ENCODE measurements around the gene FAAH.

FAAH gene

DNA sequence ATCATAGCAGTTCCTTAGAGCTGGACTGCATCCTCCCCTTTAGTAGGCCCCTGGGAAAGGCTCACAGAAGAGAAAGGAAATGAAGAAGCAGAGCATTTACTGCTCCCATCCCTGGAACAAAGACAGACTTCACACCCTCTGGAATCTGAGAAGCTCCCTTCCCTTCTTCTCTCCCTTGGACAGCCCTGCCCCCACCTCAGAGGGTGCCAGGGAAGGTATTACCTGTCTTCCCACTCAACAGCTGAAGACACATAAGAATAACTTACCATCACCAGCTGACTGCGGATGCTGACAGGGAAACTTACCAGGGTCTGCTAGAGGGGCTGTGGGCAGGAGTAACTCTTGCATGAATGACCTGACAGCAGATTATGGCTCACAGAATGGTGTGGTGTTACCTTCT lies 14.1 kb upstream of the FAAH start:
- ATAC-seq (no peak), DNase-seq (no peak)
- no peak overlapping the region for H3K4me3 Mint-ChIP-seq
- no peak overlapping the region for H3K27ac Mint-ChIP-seq
- H3K9me3 Mint-ChIP-seq: peaks cover 5% of the 10 kb centered on the region
- H3K36me3 Mint-ChIP-seq (ENCODE audit: low read depth): peaks cover 8% of the 10 kb centered on the region
- H3K27me3 Mint-ChIP-seq: no peaks in the 10 kb centered on the region
- no peaks in the 10 kb centered on the region for H3K4me1 Mint-ChIP-seq

DNA sequence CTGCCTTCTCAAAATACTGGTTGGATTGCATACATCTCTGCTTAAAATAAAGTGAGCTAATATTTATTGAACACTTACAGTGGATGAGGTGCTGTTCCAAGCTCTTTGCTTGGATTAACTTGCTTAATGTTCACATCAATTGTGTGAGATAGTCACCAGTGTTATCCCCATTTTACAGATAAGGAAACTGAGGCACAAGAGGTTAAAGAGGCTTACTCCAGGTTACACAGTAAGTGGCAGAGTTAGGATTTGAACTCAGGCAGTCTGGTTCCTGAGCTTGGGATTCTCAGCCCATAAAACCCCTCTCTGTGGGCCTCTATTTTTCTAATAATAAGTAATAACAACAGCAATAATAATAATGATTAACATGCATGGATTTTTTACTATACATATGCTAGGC lies 13.6 kb upstream of the FAAH start:
- Mint-ChIP-seq H3K4me1 (no peaks in the 10 kb centered on the region), H3K36me3 (ENCODE audit: low read depth) (peaks cover 11% of the 10 kb centered on the region), H3K4me3 (no peak overlapping the region), H3K9me3 (peaks cover 7% of the 10 kb centered on the region), H3K27me3 (no peaks in the 10 kb centered on the region), H3K27ac (no peak overlapping the region)
- ATAC-seq (no peak), DNase-seq (no peak)

DNA sequence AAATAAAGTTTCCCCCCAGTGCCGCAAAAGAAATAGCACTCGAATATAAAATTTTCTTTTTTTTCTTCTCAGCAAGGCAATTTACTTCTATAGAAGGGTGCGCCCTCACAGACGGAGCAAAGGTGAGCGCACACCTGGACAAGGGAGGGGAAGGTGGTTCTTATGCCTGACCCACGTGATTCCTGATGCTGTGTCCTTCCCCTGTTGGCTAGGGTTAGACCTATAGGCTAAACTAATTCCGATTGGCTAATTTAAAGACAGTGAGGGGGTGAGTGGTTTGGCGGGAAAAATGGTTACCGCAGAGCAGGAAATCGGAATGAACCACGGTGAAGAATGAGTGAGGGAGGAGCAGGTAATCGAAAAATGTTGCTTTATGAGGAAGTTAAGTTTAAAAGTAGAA lies 607 bp upstream of the FAAH start:
- Mint-ChIP-seq H3K27ac (no peak overlapping the region), H3K36me3 (ENCODE audit: low read depth) (peaks cover 17% of the 10 kb centered on the region), H3K4me1 (peaks cover 9% of the 10 kb centered on the region), H3K27me3 (peaks cover 28% of the 10 kb centered on the region), H3K9me3 (peaks cover 5% of the 10 kb centered on the region), H3K4me3 (peak overlapping the region; percentile 54)
- ATAC-seq (no peak), DNase-seq (no peak)

DNA sequence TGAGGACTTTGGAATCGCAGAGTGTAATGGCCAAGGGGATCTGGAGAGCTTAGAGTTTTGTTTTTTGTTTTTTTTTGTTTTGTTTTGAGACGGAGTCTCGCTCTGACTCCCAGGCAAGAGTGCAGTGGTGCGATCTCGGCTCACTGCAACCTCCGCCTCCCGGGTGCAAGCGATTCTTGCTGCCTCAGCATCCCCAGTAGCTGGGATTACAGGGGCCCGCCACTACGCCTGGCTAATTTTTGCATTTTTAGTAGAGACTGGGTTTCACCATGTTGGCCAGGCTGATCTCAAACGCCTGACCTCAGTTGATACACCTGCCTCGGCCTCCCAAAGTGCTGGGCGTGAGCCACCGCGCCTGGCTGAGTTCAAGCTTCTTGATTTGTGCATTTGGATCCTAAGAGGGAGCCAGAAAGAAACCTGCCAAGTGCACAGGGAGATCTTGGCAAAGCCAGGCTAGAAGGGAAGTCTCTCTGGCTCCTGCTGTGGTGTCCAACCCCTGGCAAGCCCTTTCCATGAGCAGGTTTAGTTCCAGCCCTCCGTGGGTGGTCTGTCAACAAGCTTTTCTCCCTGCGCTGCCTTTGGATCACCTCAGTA lies 852 bp downstream of the FAAH start:
- no peak overlapping the region for H3K27ac Mint-ChIP-seq
- ATAC-seq: no peak
- H3K36me3 Mint-ChIP-seq (ENCODE audit: low read depth): peaks cover 17% of the 10 kb centered on the region
- DNase-seq: no peak
- H3K27me3 Mint-ChIP-seq: peaks cover 28% of the 10 kb centered on the region
- peaks cover 9% of the 10 kb centered on the region for H3K4me1 Mint-ChIP-seq
- peaks cover 5% of the 10 kb centered on the region for H3K9me3 Mint-ChIP-seq
- peak overlapping the region; percentile 59 for H3K4me3 Mint-ChIP-seq

DNA sequence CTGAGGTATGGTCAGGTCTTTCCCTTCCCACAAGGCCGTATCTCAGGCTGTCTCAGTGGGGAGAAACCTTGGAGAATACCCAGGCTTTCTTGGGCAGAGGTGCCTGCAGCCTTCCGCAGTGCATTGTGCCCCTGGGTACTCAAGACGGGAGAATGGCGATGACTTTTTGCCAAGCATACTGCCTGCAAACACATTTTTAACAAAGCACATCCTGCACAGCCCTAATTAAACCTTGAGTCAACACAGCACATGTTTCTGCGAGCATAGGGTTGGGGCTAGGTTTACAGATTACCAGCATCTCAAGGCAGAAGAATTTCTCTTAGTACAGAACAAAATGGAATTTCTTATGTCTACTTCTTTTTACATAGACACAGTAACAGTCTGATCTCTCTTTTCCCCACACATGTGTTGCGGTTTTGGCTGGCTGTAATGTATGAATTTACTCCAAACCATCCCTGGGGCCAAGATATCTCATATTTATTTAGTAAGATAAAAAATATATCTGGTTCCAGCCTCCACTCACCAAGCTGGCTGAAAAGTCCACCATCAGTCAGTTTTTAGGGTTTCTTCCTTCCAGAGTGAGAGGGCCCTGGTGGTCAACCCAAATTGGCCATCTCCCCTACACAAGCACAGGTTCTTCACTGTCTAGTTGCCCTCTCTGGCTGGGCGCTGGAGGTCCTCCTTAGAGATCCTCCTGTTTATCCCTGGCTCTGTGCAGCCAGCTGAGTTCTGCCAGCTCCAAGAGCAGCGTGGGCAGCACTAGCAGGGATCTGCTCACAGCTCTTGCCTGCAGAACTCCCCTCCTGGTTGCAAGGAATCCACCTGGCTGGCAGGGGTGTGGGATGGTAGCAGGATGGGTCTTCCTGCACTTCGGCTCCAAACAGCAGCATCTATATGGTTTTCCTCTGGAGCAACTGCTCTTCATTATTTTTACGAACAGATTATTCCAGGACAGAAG lies 2.6 kb downstream of the FAAH start:
- no peak for DNase-seq
- Mint-ChIP-seq H3K4me3 (no peak overlapping the region), H3K4me1 (peaks cover 9% of the 10 kb centered on the region), H3K36me3 (ENCODE audit: low read depth) (peaks cover 17% of the 10 kb centered on the region), H3K9me3 (peaks cover 5% of the 10 kb centered on the region), H3K27me3 (peaks cover 27% of the 10 kb centered on the region), H3K27ac (no peak overlapping the region)
- no peak for ATAC-seq

DNA sequence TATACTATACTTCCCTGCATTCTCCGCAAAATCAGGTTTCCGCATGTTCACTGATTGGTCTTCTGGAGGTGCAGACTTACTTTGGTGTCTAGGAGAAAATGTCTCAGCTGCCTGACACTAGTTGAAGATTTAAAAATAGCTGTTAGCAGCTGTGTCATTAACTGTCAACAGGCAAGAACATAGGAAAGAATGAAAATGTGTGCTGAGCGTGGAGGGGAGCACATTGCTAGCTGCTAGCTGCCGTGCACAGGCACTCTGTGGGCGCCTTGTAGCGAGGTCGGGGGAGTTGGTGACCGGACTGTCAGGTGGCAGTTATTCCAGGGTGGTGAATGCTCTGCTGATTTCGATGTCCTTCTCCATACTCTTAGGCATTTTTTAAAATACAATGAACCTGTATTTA lies 5.2 kb downstream of the FAAH start:
- H3K9me3 Mint-ChIP-seq: no peaks in the 10 kb centered on the region
- ATAC-seq (no peak), DNase-seq (no peak)
- H3K4me1 Mint-ChIP-seq: peaks cover 4% of the 10 kb centered on the region
- H3K27ac Mint-ChIP-seq: no peak overlapping the region
- no peaks in the 10 kb centered on the region for H3K36me3 Mint-ChIP-seq (ENCODE audit: low read depth)
- no peak overlapping the region for H3K4me3 Mint-ChIP-seq
- peaks cover 10% of the 10 kb centered on the region for H3K27me3 Mint-ChIP-seq

DNA sequence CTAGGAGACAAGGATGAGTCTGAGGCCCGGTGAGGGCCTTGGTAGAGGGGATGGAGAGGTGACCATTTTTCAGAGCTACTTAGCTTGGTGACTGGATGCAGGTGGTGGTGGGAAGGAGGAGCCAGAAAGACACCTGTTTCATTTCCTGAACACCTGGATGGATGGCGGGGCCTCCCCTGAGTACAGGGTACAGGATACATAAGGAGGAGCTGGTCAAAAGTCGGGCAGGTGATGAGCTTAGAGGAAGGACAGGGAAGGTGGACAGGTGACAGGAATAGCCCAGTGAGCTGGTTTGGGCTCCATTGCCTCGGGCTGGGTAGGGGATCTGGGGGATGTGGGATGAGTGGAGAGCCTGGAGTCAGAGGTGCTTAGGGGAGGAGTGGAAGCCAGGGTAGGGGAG lies 6.3 kb downstream of the FAAH start:
- Mint-ChIP-seq H3K36me3 (ENCODE audit: low read depth) (no peaks in the 10 kb centered on the region), H3K4me3 (no peak overlapping the region), H3K4me1 (no peaks in the 10 kb centered on the region), H3K9me3 (no peaks in the 10 kb centered on the region), H3K27me3 (peaks cover 2% of the 10 kb centered on the region), H3K27ac (no peak overlapping the region)
- no peak for ATAC-seq
- DNase-seq: no peak

DNA sequence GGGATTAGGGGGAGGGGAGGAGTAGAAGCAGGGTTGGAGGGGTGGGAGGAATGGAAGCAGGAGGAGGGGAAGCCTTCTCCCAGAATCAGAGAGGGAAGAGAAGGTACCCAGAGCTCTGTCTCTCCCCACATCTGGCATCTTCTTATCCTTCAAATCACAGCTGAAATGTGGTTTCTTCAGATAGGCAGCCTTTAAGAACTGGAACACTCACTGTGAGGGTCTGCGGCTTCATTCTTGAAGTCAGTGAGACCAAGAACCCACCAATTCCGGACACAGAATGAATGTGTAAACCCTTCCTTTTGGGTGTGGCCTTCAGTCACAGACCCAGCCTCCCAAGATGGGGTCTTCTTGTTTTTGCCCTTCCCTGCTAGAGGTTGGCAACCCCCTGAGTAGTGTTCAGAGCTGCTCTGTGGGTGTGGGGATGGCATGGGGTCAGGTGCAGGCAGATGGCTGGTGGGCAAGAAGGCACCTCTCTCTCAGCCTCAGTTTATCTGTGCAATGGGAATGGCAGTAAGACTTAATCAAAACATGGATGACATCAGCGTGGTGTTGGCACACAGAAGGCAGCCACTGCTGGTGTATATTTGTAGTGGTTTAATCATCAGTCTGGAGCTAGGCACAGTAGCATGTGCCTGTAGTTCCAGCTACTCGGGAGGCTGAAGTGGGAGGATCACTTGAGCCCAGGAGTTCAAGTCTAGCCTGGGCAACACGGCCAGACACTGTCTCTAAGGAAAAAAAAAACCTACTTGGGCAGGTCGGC lies 7.2 kb downstream of the FAAH start:
- no peak overlapping the region for H3K27ac Mint-ChIP-seq
- no peaks in the 10 kb centered on the region for H3K9me3 Mint-ChIP-seq
- no peak for ATAC-seq
- no peak for DNase-seq
- no peak overlapping the region for H3K4me3 Mint-ChIP-seq
- H3K27me3 Mint-ChIP-seq: no peaks in the 10 kb centered on the region
- H3K36me3 Mint-ChIP-seq (ENCODE audit: low read depth): no peaks in the 10 kb centered on the region
- H3K4me1 Mint-ChIP-seq: no peaks in the 10 kb centered on the region

DNA sequence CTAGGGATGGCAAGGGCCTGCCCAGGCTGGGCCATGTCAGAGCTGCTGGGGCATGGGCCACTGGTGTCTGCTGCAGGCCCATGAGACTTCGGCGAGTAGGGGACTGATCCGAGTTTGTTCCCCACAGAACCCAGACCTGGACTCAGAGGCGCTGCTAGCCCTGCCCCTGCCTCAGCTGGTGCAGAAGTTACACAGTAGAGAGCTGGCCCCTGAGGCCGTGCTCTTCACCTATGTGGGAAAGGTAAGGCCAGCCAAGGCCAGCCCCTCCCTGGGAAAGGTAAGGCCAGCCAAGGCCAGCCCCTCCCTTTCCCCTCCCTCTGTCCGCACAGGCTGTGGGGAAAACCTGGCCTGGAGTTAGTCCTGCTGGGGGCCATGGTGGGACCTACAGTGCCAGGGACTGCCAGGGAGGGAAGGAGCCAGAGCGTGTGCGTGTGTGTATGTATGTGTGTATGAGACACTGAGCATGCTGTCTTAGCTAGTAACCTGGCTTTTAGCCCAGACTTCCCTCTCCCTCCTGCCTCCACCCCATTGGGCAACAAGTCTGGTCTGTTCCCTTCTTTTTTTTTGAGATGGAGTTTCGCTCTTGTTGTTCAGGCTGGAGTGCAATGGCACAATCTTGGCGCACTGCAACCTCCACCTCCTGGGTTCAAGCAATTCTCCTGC lies 8.0 kb downstream of the FAAH start:
- Mint-ChIP-seq H3K4me1 (no peaks in the 10 kb centered on the region), H3K36me3 (ENCODE audit: low read depth) (no peaks in the 10 kb centered on the region), H3K9me3 (no peaks in the 10 kb centered on the region), H3K4me3 (no peak overlapping the region), H3K27ac (no peak overlapping the region), H3K27me3 (no peaks in the 10 kb centered on the region)
- DNase-seq (no peak), ATAC-seq (no peak)

DNA sequence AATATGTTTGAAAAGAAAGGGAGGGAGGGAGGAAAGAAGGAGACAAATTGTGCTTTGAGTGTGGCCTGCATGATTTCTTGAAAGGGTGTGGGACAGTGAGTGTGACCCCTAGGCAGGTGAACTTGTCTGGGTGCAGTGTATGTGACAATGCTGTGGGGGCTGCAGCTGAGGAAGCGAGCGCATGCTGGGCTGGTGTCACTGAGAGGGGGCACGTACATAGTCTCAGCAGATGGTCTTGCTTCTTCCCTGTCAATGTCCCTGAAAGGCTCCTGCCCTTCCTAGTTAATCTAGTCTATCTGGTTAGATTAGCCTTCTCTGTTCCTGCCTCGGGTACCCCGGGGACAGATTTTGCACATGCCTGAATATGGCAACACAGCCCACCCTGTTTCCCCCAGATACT lies 9.8 kb downstream of the FAAH start:
- DNase-seq (no peak), ATAC-seq (no peak)
- Mint-ChIP-seq H3K4me1 (no peaks in the 10 kb centered on the region), H3K36me3 (ENCODE audit: low read depth) (no peaks in the 10 kb centered on the region), H3K4me3 (no peak overlapping the region), H3K9me3 (no peaks in the 10 kb centered on the region), H3K27me3 (no peaks in the 10 kb centered on the region), H3K27ac (no peak overlapping the region)

DNA sequence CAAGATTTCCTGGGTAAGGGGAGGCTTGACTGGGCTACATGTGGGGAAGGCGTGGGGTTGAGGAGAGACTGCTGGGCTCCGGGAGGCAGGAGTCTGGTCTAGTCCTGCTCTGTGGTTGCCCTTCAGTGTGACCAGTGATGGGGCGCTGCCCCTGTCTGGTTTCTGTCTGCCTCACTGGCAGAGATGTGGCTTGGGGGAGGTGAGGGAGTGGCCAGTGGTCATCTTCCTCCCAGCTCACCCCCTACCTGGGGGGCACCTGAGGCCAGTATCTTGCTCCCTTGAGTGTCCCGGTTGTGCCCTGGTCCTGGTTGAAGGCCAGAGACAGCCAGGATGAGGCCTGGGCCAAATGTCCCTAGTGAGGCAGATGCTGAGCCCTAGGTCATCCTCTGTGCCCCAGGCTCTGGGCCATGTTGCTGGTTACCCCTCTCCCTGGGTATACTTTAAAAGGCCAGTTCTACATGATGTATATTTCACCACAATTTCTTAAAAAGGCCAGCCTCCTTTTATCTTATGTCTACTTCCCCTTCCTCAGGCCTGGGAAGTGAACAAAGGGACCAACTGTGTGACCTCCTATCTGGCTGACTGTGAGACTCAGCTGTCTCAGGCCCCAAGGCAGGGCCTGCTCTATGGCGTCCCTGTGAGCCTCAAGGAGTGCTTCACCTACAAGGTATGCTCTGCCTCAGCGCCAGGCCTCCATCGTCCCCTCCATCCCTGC lies 10.5 kb downstream of the FAAH start:
- no peak overlapping the region for H3K4me3 Mint-ChIP-seq
- H3K4me1 Mint-ChIP-seq: no peaks in the 10 kb centered on the region
- H3K36me3 Mint-ChIP-seq (ENCODE audit: low read depth): no peaks in the 10 kb centered on the region
- no peak overlapping the region for H3K27ac Mint-ChIP-seq
- DNase-seq (no peak), ATAC-seq (no peak)
- H3K9me3 Mint-ChIP-seq: no peaks in the 10 kb centered on the region
- H3K27me3 Mint-ChIP-seq: no peaks in the 10 kb centered on the region

DNA sequence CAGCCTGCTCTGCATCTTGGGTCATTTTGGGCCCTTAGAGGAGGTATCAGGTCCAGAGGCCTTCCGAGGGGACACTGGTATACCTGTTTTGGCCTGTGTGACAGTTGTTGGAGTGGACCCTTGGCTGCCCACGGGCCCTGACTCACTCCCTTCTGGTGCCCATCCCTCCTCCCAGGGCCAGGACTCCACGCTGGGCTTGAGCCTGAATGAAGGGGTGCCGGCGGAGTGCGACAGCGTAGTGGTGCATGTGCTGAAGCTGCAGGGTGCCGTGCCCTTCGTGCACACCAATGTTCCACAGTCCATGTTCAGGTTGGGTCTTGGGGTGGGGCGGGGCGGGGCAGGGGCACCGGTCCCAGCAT lies 11.1 kb downstream of the FAAH start:
- no peak for DNase-seq
- Mint-ChIP-seq H3K36me3 (ENCODE audit: low read depth) (no peaks in the 10 kb centered on the region), H3K4me3 (no peak overlapping the region)

DNA sequence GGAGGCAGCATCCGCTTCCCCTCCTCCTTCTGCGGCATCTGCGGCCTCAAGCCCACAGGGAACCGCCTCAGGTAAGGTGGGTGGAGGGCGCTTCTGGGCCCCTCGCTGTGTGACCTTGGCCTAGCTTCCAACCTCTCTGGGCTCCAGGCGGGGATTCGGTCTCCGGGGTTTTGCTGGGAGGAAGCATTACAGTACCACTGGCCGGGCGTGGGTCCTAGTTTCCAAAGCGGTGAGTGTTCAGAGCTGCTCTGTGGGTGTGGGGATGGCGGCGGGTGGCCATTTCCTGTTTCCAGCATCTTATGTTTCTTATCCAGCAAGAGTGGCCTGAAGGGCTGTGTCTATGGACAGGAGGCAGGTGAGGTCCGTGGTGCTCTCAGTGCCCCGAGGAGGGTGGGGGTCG lies 11.6 kb downstream of the FAAH start:
- Mint-ChIP-seq H3K4me3 (no peak overlapping the region), H3K9me3 (no peaks in the 10 kb centered on the region), H3K27me3 (no peaks in the 10 kb centered on the region), H3K36me3 (ENCODE audit: low read depth) (no peaks in the 10 kb centered on the region), H3K27ac (no peak overlapping the region), H3K4me1 (no peaks in the 10 kb centered on the region)
- ATAC-seq (no peak), DNase-seq (no peak)

More for the DNA sequence above, 11.1 kb downstream of the FAAH start:
- no peak for ATAC-seq
- no peaks in the 10 kb centered on the region for H3K27me3 Mint-ChIP-seq
- H3K9me3 Mint-ChIP-seq: no peaks in the 10 kb centered on the region
- H3K27ac Mint-ChIP-seq: no peak overlapping the region
- H3K4me1 Mint-ChIP-seq: no peaks in the 10 kb centered on the region
